Urinary bladder (tissue), 4 donors: ENCODE data around the gene ACTA2. TPM values are rescaled to one million over a fixed set of nuclear protein-coding genes. Genes with fewer than 3 reads are reported as not detected.

Experiments used
- DNase-seq: peaks from one replicate; pipeline ENCODE4 v3.0.0-alpha.2; 2015; ENCODE audit errors: extremely low spot score
- H3K27ac ChIP-seq: one replicate; pipeline ENCODE4 v1.5.1; 2013; ENCODE audit warnings: low read depth, mild to moderate bottlenecking, moderate library complexity
- H3K36me3 ChIP-seq: one replicate; pipeline ENCODE4 v1.6.1; 2013; ENCODE audit warnings: mild to moderate bottlenecking, moderate library complexity; ENCODE audit not compliant: insufficient read depth
- H3K4me1 ChIP-seq: one replicate; pipeline ENCODE4 v1.6.1; 2013; ENCODE audit warnings: mild to moderate bottlenecking, moderate library complexity; ENCODE audit not compliant: insufficient read depth
- H3K4me3 ChIP-seq: one replicate; pipeline ENCODE4 v1.5.1; 2013; ENCODE audit warnings: low read depth, low read length
- WGBS: extraction: QIAGEN DNeasy Blood & Tissue Kit; methylation state at CpG from one replicate; pipeline ENCODE4 v1.1.7; 2013; 5-methylcytosine and 5-hydroxymethylcytosine counted together
- polyA plus RNA-seq: library from polyadenylated mRNA; stranded (reverse); fragments of 200-250 nt; gene quantifications from one replicate; pipeline ENCODE4 v1.2.3, GENCODE V29; 2013
- total RNA-seq: library from RNA; depleted of rRNA; stranded (reverse); fragments of >200 nt; gene quantifications from one replicate; pipeline ENCODE4 v1.2.3, GENCODE V29; 2014
- donor health status: healthy with polysubstance abuse.
- donor health status: healthy.

ACTA2 gene
- total and polyA plus RNA-seq, 2 donors: 3,971 to 6,755 TPM

DNA sequence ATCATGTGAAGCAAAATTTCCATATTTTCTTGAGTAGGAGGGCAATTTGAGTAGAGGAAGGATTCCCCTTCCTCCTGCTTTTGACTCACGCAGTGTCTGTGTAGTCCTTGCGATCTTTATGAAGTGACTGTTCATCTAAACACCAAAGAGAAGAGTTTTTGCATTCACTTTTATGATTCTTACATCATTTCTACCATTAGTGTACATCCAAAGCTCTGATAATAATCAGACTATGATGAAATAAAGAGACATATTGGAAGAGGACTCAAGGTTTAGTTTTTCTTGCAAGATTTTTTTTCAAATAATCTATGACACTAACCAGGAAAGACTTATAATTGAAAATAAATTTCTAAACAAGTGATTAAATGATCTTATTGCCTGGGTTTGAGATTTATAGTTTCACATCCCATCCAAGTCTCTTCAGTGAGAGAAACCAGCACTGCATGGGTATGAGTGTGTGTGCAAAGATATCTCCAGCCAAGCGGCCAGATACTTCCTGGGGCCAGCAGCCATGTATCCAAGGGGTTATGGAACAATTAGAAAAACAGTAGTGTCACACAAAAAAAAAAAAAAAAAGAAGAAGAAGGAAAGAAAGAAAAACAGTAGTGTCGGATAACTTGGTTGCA, 2.0 kb upstream of the ACTA2 start:
- no peak overlapping the region for H3K27ac ChIP-seq
- no peaks in the 10 kb centered on the region for H3K36me3 ChIP-seq
- H3K4me1 ChIP-seq: no peaks in the 10 kb centered on the region
- no peak overlapping the region for H3K4me3 ChIP-seq
- DNase-seq: no peak
- WGBS: 61% methylated on average over 4 of the region's 4 CpGs

DNA sequence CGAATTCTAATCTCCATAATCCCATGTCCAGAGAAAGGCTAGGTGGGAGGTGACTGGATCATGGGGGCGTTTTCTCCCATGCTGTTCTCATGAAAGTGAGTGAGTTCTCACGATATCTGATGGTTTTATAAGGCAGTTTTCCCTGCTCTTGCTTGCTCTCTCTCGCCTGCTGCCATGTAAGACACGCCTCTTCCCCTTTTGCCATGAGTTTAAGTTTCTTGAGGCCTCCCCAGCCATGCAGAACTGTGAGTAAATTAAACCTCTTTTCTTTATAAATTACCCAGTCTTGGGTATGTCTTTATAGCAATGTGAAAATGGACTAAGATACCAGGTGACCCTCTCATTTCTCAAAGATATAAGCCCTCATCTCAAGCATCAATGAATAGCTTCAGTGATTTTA, 1.1 kb upstream of the ACTA2 start:
- 47% methylated on average over 5 of the region's 5 CpGs for WGBS
- H3K4me3 ChIP-seq: no peak overlapping the region
- H3K27ac ChIP-seq: peak overlapping the region; percentile 89
- no peaks in the 10 kb centered on the region for H3K36me3 ChIP-seq
- H3K4me1 ChIP-seq: no peaks in the 10 kb centered on the region
- DNase-seq: no peak

DNA sequence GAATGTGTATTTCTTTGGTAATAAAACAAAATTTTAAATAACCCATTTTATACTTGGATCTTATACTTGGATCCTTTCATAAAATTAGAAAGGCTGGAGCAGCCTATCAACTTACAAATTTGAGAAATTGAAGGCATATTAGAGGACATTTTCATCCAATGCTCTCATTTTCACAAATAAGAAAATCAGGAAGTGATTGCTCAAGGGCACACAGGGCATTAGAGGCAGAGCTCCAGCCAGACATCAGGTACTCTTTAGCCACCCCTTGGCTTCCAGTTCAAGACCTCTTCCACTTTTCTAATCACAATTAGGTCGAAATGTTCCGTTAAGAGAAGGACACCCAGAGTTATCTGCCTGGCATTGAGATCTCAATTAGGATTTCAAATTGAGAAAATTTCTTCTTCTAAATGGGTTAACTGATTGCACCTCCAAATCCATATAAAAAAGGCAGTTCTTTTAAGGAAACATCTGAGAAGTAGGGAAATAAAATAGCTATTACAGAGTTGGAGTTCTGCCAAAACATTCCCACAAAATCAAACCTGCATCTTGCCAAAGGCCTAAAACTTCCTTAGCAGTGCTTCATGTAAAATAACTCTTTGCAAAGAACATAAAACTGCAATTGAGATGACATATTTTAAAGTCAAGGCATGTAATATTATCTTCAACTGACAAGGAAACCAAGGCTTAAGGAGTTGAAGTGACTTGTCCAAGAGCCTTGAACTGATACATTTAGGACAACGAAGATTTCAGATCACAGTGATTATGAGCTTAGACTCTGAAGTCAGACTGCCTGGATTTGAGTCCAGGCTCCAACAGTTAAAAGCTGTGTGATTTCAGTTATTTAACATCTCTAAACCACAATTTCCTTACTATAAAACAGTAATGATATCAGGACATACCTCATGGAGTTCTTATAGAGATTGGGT, 2.4 kb downstream of the ACTA2 start:
- H3K36me3 ChIP-seq: peaks cover 3% of the 10 kb centered on the region
- peak overlapping the region; percentile 74 for H3K27ac ChIP-seq
- DNase-seq: no peak
- H3K4me3 ChIP-seq: peak overlapping the region; percentile 18
- WGBS: 31% methylated on average over 3 of the region's 3 CpGs
- H3K4me1 ChIP-seq: no peaks in the 10 kb centered on the region

DNA sequence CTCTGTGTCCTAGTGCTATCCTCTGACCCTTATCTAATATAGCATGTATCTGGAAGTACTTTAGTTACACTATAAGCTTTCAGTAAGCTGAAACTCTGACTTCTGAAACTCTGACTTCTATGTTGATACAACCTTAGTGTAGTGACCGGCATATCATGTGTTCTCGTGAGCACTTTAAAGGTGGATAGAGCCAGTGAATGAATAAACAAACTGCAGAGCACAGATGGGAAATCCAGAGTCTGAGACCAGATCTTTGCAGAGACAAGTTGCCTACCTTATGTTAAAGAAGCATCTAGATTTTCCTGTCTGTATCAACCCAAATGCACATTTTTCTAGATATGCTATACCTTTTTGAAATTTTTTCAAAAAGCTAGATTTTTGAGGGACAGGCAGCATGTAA, 3.5 kb downstream of the ACTA2 start:
- Histone ChIP-seq H3K4me1 (no peaks in the 10 kb centered on the region), H3K4me3 (peak overlapping the region; percentile 21), H3K36me3 (peaks cover 3% of the 10 kb centered on the region), H3K27ac (peak overlapping the region; percentile 75)
- DNase-seq: no peak
- WGBS: 37% methylated on average over 2 of the region's 2 CpGs

DNA sequence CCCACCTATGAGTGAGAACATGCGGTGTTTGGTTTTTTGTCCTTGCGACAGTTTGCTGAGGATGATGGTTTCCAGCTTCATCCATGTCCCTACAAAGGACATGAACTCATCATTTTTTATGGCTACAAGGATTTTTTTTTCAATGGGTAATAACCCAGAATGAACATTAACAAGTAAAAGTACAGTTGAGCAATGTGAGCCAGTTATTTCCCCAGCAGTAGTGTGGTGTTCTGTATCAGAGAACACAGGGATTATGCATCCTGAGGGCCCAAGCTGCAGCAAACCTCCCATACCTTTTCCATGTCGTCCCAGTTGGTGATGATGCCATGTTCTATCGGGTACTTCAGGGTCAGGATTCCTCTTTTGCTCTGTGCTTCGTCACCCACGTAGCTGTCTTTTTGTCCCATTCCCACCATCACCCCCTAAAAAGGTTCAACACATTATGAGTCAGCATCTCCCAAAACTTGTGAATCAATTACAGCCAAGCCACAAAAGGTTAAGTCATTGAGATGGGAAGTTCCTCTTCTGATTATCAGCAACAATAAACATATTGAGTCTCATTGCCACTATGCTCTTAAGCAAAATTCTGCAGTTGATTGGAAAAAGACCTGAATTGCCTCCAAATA, 5.5 kb downstream of the ACTA2 start:
- Histone ChIP-seq H3K4me1 (no peaks in the 10 kb centered on the region), H3K27ac (no peak overlapping the region), H3K4me3 (no peak overlapping the region), H3K36me3 (peaks cover 3% of the 10 kb centered on the region)
- WGBS: 64% methylated on average over 6 of the region's 6 CpGs
- DNase-seq: no peak

DNA sequence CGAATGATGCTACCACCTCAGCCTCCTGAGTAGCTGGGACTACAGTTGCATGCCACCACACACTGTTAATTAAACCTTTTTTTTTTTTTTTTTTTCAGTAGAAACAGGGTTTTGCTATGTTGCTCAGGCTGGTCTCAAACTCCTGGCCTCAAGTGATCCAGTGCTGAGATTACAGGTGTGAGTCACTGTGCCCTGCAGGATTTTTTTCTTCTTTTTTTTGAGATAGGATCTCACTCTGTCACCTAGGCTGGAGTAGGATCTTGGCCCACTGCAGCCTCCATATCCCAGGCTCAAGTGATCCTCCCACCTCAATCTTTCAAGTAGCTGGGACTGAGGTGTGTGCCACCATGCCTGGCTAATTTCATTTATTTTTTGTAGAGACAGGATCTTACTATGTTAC, 6.4 kb downstream of the ACTA2 start:
- WGBS: 58% methylated on average over 1 of the region's 1 CpG
- Histone ChIP-seq H3K27ac (no peak overlapping the region), H3K4me1 (no peaks in the 10 kb centered on the region), H3K4me3 (no peak overlapping the region), H3K36me3 (peaks cover 3% of the 10 kb centered on the region)
- no peak for DNase-seq

DNA sequence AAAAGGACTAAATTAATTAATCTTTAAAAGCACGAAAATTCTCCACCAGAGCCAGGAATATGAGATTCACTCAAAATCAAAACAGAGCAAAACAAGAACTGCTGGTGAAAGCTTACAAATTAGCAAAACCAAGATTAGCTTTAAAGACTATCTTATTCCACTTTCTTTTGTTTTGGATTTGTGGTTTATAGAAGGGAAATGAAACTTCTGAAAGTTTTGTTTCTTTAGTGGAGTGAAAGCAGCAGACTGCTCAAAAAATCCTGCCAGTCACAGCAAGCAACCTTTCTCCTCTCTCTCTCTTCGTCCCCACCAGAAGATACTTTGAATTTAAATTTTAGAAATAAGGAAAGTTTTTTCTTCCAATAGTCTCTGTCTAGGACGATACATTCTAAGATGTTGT, 7.8 kb downstream of the ACTA2 start:
- Histone ChIP-seq H3K4me1 (no peaks in the 10 kb centered on the region), H3K36me3 (peaks cover 3% of the 10 kb centered on the region), H3K4me3 (no peak overlapping the region), H3K27ac (no peak overlapping the region)
- DNase-seq: no peak
- WGBS: 48% methylated on average over 3 of the region's 3 CpGs

DNA sequence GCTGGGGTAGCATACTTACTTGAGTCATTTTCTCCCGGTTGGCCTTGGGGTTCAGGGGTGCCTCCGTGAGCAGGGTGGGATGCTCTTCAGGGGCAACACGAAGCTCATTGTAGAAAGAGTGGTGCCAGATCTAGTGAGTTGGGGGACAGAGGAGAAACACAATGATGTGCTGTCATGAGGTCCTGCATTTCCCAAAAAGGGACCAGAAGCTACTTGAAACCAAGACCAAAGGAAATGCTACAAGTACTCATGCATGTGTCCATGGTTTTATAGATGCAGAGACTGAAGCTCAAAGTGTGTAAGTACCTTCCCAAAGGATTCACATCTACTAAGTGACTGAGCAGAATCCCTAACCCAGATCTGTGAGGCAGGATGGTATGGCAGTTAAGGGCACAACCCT, 8.8 kb downstream of the ACTA2 start:
- 50% methylated on average over 3 of the region's 3 CpGs for WGBS
- DNase-seq: no peak
- Histone ChIP-seq H3K36me3 (peaks cover 3% of the 10 kb centered on the region), H3K4me1 (no peaks in the 10 kb centered on the region), H3K27ac (no peak overlapping the region), H3K4me3 (no peak overlapping the region)

DNA sequence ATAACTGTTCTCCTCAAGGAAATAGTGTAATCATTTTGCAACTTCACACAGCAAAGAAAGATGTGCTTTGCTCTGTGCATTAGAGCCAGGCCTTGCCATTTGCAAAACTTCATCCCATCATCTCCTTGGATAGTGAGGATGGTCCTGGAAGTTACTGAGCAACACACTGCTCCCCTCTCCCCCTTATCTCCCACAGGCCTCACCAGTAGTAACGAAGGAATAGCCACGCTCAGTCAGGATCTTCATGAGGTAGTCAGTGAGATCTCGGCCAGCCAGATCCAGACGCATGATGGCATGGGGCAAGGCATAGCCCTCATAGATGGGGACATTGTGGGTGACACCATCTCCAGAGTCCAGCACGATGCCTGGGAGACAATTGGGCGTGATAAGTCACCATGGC, 11.5 kb downstream of the ACTA2 start:
- H3K27ac ChIP-seq: no peak overlapping the region
- WGBS: 60% methylated on average over 6 of the region's 6 CpGs
- no peak overlapping the region for H3K4me3 ChIP-seq
- H3K4me1 ChIP-seq: no peaks in the 10 kb centered on the region
- DNase-seq: no peak
- no peaks in the 10 kb centered on the region for H3K36me3 ChIP-seq

DNA sequence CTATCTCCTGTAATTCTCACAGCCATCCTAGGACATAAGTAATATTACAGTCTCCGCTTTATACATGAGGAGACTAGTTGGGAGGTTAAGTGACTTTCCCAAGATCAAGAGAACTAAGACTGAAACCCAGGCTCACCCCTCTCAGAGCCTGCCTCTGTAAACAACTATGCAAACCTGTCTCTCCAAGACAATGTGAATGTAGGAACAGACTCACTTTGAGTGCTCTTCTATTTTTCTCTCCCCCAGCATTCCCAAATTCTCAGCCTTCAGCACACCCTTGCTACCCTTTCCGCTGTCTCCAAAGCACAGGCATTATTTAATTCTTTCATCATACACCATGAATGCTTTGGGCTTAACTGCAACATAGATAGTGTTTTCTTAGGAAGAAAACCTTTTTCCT, 13.6 kb downstream of the ACTA2 start:
- Histone ChIP-seq H3K4me3 (no peak overlapping the region), H3K36me3 (no peaks in the 10 kb centered on the region), H3K27ac (no peak overlapping the region), H3K4me1 (no peaks in the 10 kb centered on the region)
- WGBS: 82% methylated on average over 2 of the region's 2 CpGs
- no peak for DNase-seq

DNA sequence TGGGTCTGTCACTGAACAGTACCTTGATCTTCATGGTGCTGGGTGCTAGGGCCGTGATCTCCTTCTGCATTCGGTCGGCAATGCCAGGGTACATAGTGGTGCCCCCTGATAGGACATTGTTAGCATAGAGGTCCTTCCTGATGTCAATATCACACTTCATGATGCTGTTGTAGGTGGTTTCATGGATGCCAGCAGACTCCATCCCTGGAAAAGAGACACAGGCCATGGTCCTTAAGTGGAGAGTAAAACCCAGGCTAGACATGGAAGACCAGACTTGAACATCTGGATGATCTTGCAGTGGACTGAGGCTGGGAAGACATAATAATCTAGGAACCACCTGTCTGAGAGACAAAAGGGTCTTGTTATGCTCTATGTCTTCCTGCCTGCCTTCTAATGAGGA, 14.5 kb downstream of the ACTA2 start:
- no peaks in the 10 kb centered on the region for H3K4me1 ChIP-seq
- no peak for DNase-seq
- no peak overlapping the region for H3K27ac ChIP-seq
- 73% methylated on average over 3 of the region's 3 CpGs for WGBS
- no peak overlapping the region for H3K4me3 ChIP-seq
- H3K36me3 ChIP-seq: no peaks in the 10 kb centered on the region

DNA sequence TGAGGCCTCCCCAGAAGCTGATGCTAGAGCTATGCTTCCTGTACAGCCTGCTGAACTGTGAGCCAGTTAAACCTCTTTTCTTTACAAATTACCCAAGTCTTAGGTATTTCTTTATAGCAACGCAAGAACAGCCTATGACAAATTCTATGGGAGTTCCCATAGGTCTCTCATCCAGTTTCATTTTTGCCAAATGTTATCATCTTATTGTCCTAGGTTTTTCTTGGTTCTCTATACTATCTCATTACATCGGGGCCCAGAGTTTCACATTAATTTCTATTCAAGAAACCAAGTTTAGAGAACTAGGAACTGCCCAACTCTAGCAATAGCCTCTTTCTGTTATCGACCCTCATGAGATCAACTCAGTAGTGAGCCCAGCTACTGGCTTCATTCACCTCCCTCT, 15.9 kb downstream of the ACTA2 start:
- Histone ChIP-seq H3K4me3 (no peak overlapping the region), H3K36me3 (no peaks in the 10 kb centered on the region), H3K27ac (no peak overlapping the region), H3K4me1 (no peaks in the 10 kb centered on the region)
- no peak for DNase-seq
- WGBS: 65% methylated on average over 3 of the region's 3 CpGs

DNA sequence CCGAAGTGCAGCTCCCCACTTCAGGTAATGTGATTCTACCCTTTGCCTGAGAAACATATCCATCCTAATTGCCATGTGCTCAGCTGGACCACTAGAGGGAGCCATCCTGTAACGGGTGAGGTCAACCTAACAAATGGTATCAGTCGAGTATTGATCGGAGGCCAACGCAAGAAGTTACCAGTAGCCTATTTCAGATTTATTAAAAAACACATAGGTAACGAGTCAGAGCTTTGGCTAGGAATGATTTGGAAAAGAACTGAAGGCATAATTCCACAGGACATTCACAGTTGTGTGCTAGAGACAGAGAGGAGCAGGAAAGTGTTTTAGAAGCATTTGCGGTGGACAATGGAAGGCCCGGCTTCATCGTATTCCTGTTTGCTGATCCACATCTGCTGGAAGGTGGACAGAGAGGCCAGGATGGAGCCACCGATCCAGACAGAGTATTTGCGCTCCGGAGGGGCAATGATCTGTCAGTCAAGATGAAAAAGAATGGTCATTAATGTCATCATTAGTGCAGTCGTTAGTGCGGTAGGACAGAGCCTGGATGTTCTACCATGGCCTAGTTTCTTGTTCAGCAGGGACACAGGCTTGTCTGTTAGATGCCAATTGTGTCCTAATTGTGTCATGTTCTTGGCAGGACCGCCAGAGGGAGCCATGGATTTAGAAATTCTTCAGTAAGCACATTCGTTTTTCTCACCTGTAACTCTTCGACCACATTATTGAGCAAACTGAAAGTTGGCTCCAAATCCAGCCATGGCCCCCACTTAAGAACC, 17.5 kb downstream of the ACTA2 start:
- Histone ChIP-seq H3K27ac (peak overlapping the region; percentile 27), H3K36me3 (no peaks in the 10 kb centered on the region), H3K4me1 (no peaks in the 10 kb centered on the region), H3K4me3 (no peak overlapping the region)
- 25% methylated on average over 17 of the region's 17 CpGs for WGBS
- DNase-seq: no peak
